ENCODE measurements around the gene VAV2.

Gene VAV2

DNA sequence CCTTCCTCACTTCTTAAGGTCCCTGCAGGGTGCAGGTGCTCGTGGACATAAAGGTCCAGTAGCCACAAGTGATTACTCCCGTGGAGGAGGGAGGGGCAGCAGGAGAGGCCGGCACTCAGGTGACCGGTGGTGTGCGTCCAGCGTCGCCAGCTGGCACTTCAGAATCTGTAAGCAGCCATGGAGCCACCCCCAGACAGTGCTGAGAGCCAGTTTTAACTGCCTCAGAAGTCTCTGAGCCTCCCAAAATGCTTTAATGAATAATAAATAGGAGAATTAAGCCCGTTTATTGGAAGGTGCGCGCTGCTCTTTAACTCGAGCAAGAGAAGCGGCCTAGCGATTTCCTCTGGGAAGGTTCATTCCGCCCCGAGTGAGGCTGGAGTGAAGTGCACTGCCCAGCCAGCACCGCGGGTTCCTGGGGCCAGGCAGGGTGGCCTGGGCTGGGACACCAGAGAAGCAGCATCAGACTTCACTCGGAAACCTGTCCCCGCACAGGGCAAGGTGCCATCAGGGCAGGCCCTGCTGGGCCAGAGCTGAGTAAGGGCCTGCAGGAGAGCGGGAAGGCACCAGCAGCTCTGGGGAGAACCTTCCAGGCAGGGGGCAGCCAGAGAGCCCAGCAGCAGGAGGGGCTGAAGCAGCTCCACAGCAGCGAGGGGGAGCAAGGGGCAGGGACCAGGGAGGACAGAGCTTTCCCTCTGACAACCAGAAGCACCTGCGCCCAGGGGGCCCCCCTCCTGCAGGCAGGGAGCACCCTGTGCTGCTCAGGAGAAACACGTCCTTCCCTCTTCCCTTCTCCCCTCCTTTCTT is 61.2 kb downstream of the VAV2 start:
- Histone ChIP-seq H2AFZ (no peak overlapping the region), H3K9ac (no peak overlapping the region), H3K4me2 (ENCODE audit: low read length) (no peak overlapping the region), H3K4me3 (ENCODE audit: low read depth, low read length) (no peak overlapping the region), H3K79me2 (peaks cover 5% of the 10 kb centered on the region), H3K27ac (no peak overlapping the region), H3K9me3 (ENCODE audit: control insufficient read depth, low read length) (no peaks in the 10 kb centered on the region), H3K4me1 (peaks cover 8% of the 10 kb centered on the region), H3K27me3 (ENCODE audit: control insufficient read depth, insufficient read depth, low read length) (no peaks in the 10 kb centered on the region), H3K36me3 (ENCODE audit: control insufficient read depth, insufficient read depth, low read length) (no peaks in the 10 kb centered on the region)
- TF ChIP-seq, protein P1, sequence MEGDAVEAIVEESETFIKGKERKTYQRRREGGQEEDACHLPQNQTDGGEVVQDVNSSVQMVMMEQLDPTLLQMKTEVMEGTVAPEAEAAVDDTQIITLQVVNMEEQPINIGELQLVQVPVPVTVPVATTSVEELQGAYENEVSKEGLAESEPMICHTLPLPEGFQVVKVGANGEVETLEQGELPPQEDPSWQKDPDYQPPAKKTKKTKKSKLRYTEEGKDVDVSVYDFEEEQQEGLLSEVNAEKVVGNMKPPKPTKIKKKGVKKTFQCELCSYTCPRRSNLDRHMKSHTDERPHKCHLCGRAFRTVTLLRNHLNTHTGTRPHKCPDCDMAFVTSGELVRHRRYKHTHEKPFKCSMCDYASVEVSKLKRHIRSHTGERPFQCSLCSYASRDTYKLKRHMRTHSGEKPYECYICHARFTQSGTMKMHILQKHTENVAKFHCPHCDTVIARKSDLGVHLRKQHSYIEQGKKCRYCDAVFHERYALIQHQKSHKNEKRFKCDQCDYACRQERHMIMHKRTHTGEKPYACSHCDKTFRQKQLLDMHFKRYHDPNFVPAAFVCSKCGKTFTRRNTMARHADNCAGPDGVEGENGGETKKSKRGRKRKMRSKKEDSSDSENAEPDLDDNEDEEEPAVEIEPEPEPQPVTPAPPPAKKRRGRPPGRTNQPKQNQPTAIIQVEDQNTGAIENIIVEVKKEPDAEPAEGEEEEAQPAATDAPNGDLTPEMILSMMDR (IDR thresholded peaks at IDR 0.05) = no peak

DNA sequence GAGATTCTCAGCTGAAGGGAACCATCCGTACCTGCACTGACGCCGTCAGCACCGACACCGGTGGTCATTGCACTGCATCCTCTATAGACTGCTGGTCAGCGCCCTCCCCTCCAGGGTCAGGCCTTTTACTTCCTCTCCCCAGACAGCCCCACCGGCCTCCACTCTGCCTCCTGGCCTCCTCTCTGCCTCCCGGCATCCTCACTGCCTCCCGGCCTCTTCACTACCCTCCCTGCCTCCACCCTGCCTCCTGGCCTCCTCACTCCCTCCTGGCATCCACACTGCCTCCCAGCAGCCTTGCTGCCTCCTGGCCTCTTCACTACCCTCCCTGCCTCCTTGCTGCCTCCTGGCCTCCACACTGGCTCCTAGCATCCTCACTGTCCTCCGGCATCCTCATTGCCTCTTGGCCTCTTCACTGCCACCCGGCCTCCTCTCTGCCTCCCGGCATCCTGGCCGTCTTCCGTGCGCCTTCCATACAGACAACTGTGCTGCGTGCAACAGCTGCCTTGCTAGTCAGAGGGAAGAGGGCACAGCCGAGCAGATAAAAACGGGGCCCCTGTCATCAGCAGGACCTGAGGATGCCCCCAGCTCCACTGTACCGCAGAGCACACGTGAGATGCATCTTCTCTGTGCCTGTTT is 62.0 kb downstream of the VAV2 start:
- Histone ChIP-seq H3K4me1 (peaks cover under 1% of the 10 kb centered on the region), H3K4me3 (ENCODE audit: low read depth, low read length) (no peak overlapping the region), H3K36me3 (ENCODE audit: control insufficient read depth, insufficient read depth, low read length) (no peaks in the 10 kb centered on the region), H3K79me2 (peaks cover 5% of the 10 kb centered on the region), H3K27me3 (ENCODE audit: control insufficient read depth, insufficient read depth, low read length) (no peaks in the 10 kb centered on the region), H3K9ac (no peak overlapping the region), H2AFZ (no peak overlapping the region), H3K27ac (no peak overlapping the region), H3K9me3 (ENCODE audit: control insufficient read depth, low read length) (no peaks in the 10 kb centered on the region), H3K4me2 (ENCODE audit: low read length) (no peak overlapping the region)
- TF ChIP-seq, protein P1 (IDR thresholded peaks at IDR 0.05) = no peak

DNA sequence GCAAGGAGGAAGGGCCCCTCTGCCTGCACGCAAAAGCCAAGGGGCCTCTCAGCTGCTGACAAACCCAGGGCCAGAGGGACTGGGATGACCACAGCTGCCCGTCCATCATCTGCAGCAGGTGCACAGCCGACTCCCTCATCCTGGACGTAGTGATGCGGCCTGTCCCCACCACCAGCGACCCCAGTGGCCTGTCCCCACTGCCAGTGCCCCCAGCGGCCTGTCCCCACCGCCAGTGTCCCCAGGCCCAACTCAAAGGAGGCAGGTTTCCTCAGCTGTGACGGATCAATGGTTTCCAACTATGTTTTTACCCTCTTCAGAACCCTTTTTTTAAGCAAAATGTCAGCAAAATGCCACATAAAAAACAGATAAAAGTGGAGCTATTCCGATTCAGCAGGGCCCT is 62.5 kb downstream of the VAV2 start:
- no peak overlapping the region for H3K4me3 ChIP-seq (ENCODE audit: low read depth, low read length)
- H3K4me1 ChIP-seq = no peaks in the 10 kb centered on the region
- TF ChIP-seq, protein P1 (IDR thresholded peaks at IDR 0.05) = no peak
- no peak overlapping the region for H3K27ac ChIP-seq
- H3K4me2 ChIP-seq (ENCODE audit: low read length) = no peak overlapping the region
- H2AFZ ChIP-seq = no peak overlapping the region
- no peaks in the 10 kb centered on the region for H3K36me3 ChIP-seq (ENCODE audit: control insufficient read depth, insufficient read depth, low read length)
- H3K79me2 ChIP-seq = peaks cover 5% of the 10 kb centered on the region
- H3K27me3 ChIP-seq (ENCODE audit: control insufficient read depth, insufficient read depth, low read length) = no peaks in the 10 kb centered on the region
- H3K9ac ChIP-seq = no peak overlapping the region
- no peaks in the 10 kb centered on the region for H3K9me3 ChIP-seq (ENCODE audit: control insufficient read depth, low read length)

DNA sequence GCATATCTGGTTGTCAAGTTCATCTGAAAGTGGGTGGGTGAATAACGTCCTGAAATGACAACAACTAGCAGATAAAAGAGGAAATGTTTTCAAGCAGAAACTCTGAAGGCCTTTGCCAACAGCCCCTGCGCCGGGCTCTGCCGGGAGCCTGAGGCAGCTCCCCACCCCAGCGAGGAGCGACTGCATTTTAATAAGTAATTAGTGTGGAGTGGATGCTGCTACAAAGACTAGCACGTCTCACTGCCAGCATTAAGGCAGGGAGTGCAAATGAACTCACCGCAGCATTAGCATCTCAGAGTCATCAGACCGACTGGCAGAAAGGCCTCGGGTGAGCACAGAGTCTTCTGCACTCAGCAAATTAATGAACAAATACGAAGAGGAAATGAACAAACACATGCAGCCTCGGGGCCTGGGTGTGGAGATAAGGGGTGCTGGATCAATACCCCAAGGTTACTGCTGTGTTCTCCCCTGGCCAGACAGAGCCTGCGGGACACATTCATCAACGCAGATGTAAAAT is 63.8 kb downstream of the VAV2 start:
- Histone ChIP-seq H3K27me3 (ENCODE audit: control insufficient read depth, insufficient read depth, low read length) (no peaks in the 10 kb centered on the region), H3K36me3 (ENCODE audit: control insufficient read depth, insufficient read depth, low read length) (no peaks in the 10 kb centered on the region), H3K9me3 (ENCODE audit: control insufficient read depth, low read length) (no peaks in the 10 kb centered on the region), H3K4me2 (ENCODE audit: low read length) (no peak overlapping the region), H3K27ac (no peak overlapping the region), H3K4me3 (ENCODE audit: low read depth, low read length) (no peak overlapping the region), H2AFZ (no peak overlapping the region), H3K9ac (no peak overlapping the region), H3K79me2 (peaks cover 5% of the 10 kb centered on the region), H3K4me1 (no peaks in the 10 kb centered on the region)
- TF ChIP-seq, protein P1 (IDR thresholded peaks at IDR 0.05) = no peak
